H54 (cell line): ENCODE results near the gene HES1.

Experiments used
- DNase-seq: peaks from one replicate; pipeline ENCODE4 v3.0.0; 2011; ENCODE audit warnings: low spot score, mixed read lengths; ENCODE audit not compliant: insufficient read length
- FAIRE-seq: peaks from 3 replicates; lab custom pipeline; 2011; peaks lifted over from hg19 to GRCh38; lab: Jason Lieb, UNC
- POLR2A ChIP-seq: IDR thresholded peaks from 2 replicates; pipeline ENCODE4 v1.6.1; 2011; ENCODE audit warnings: low read depth, mild to moderate bottlenecking, low read length

Gene HES1

DNA sequence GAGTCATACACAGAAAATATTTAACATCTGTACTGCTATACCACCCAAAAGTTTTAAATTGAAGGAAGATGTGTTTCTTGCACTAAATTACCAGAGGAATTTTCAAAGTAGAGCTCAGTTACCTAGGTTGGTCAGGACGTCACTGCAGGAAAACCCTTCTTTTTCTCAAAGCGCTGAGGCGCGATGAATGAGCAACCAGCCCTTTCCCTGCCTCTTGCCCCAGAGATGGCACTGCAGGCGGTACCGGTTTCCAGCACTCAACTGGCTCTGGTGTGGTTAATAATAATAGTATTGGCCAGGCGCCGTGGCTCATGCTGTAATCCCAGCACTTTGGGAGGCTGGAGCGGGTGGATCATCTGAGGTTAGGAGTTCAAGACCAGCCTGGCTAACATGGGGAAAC, 49.3 kb downstream of the HES1 start:
- FAIRE-seq (no peak), DNase-seq (no peak)
- no peak for TF ChIP-seq POLR2A

DNA sequence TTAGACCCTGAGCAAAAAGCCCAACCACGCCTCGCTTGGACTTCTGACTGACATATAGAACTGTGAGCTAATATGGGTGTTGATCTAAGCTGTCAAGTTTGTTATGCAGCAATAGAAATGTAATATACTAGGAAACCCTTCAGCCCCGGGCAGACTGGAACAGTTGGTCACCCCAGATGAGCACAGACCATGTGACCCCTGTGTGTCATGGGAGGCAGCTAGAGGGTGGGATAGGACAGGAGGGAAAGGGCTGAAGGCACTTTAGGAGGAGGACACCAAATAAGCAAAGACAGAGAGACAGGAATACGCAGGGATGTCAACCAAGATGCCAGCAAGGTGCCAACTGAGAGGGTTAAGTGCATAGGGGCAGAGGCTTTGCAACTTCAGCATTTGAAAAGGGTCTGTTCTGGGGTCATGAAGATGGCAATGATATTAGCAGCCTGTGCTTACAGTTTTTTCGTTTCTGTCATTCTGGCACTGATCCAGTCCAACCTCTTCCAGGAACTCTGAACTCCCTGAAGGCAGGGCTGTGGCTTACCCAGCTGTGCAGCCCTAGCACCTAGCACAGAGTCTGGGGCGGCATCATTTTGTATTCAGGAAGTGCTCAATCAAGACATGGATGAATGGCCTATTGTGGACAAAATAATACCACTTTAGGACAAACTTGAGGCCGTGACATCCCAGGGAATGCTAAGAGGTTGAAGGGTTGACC, 51.4 kb downstream of the HES1 start:
- TF ChIP-seq POLR2A, result no peak
- FAIRE-seq (no peak), DNase-seq (no peak)
